VCaP (cell line): ENCODE results near the gene CHAF1A.

ENCODE experiments used
- H3K27ac ChIP-seq: fragments of 450-650 bp; 2 replicates; pipeline ENCODE4 v1.5.1; 2017
- CTCF ChIP-seq: fragments of 450-650 bp; conservative IDR thresholded peaks from 2 replicates; pipeline ENCODE4 v1.5.1; 2017; ENCODE audit warnings: mild to moderate bottlenecking, moderate library complexity

CHAF1A gene

GRCh38 chr19:4441994-4442818 lies 39.8 kb downstream of the CHAF1A start:
- H3K27ac ChIP-seq = no peak overlapping the region
- no peak for TF ChIP-seq CTCF

GRCh38 chr19:4442819-4443146 lies 40.3 kb downstream of the CHAF1A start:
- H3K27ac ChIP-seq = no peak overlapping the region
- TF ChIP-seq CTCF = no peak

GRCh38 chr19:4443188-4443587 lies 40.7 kb downstream of the CHAF1A start:
- no peak overlapping the region for H3K27ac ChIP-seq
- no peak for TF ChIP-seq CTCF

- H3K27ac ChIP-seq = no peak overlapping the region
- no peak for TF ChIP-seq CTCF
Observed at GRCh38 chr19:4443966-4444764, 41.7 kb downstream of the CHAF1A start.

- no peak overlapping the region for H3K27ac ChIP-seq
- TF ChIP-seq CTCF = no peak
Observed at GRCh38 chr19:4444765-4445741, 42.6 kb downstream of the CHAF1A start.

GRCh38 chr19:4445963-4446703 lies 43.7 kb downstream of the CHAF1A start:
- no peak overlapping the region for H3K27ac ChIP-seq
- no peak for TF ChIP-seq CTCF
